H1 (cell line): ENCODE data around the gene GRIP2. TPM values are rescaled to one million over a fixed set of nuclear protein-coding genes. Genes with fewer than 3 reads are reported as not detected.

Experiments used
- CTCF ChIA-PET: fragments of 300-600 bp; sonication (Branson Sonifier 250); formaldehyde crosslinking; loops from one replicate; lab custom pipeline; 2021; ENCODE audit not compliant: partially characterized antibody; lab: Charles Lee
- POLR2A ChIA-PET: fragments of 300-600 bp; sonication (Branson Sonifier 250); formaldehyde crosslinking; loops from one replicate; lab custom pipeline; 2021; ENCODE audit warnings: inconsistent platforms; ENCODE audit not compliant: partially characterized antibody; lab: Charles Lee
- DNase-seq, 2 experiments: peaks; one replicate each; pipeline versions ENCODE4 v3.0.0 to v3.0.0-alpha.2; 2010 to 2022; ENCODE audit warnings: low spot score in 2 of 2, low read depth in 1 of 2, mixed read lengths in 1 of 2
- FAIRE-seq: peaks from 2 replicates; lab custom pipeline; 2011; peaks lifted over from hg19 to GRCh38; lab: Jason Lieb, UNC
- H2AFZ ChIP-seq: 2 replicates; pipeline ENCODE4 v1.8.1; 2012; ENCODE audit warnings: low read length, inconsistent platforms
- H2AK5ac ChIP-seq: 2 replicates; pipeline ENCODE4 v1.6.1; 2013; ENCODE audit warnings: low read depth, low read length
- H2BK120ac ChIP-seq: replicated peaks from 2 replicates; pipeline ENCODE3; 2013; ENCODE audit warnings: low read depth, low read length, inconsistent platforms
- H2BK12ac ChIP-seq: 2 replicates; pipeline ENCODE4 v1.6.1; 2013; ENCODE audit warnings: low read depth, low read length
- H2BK15ac ChIP-seq: 2 replicates; pipeline ENCODE4 v1.6.1; 2013; ENCODE audit warnings: low read length
- H2BK20ac ChIP-seq: 2 replicates; pipeline ENCODE4 v1.6.1; 2013; ENCODE audit warnings: low read length
- H2BK5ac ChIP-seq: 2 replicates; pipeline ENCODE4 v1.6.1; 2013; ENCODE audit warnings: low read depth, low read length
- H3K14ac ChIP-seq: 2 replicates; pipeline ENCODE4 v1.6.1; 2013; ENCODE audit warnings: inconsistent platforms; ENCODE audit not compliant: insufficient read length
- H3K18ac ChIP-seq: 2 replicates; pipeline ENCODE4 v1.6.1; 2013; ENCODE audit warnings: low read length; ENCODE audit errors: extremely low read depth
- H3K23ac ChIP-seq: 2 replicates; pipeline ENCODE4 v1.6.1; 2013; ENCODE audit warnings: inconsistent platforms; ENCODE audit not compliant: insufficient read length
- H3K23me2 ChIP-seq: 2 replicates; pipeline ENCODE4 v1.6.1; 2013; ENCODE audit warnings: low read depth, low read length
- H3K27ac ChIP-seq: 2 replicates; pipeline ENCODE4 v1.6.1; 2011; ENCODE audit warnings: low read depth, low read length, inconsistent platforms
- H3K27me3 ChIP-seq, 4 experiments: replicated peaks in 1 of 4; 1 replicate in 1 of 4; 2 replicates in 3 of 4; pipeline versions ENCODE4 v1.6.1 to v1.8.1; 2011 to 2013; ENCODE audit warnings: low read length in 3 of 4, mild to moderate bottlenecking in 3 of 4, inconsistent platforms in 2 of 4, mixed read lengths in 2 of 4, moderate library complexity in 1 of 4; ENCODE audit not compliant: control insufficient read depth in 3 of 4, insufficient read depth in 3 of 4; ENCODE audit errors: extremely low read depth in 1 of 4
- H3K36me3 ChIP-seq, 4 experiments: 2 replicates each; pipeline versions ENCODE4 v1.6.1 to v1.8.1; 2011 to 2013; ENCODE audit warnings: mild to moderate bottlenecking in 4 of 4, low read length in 3 of 4, moderate library complexity in 2 of 4, control low read depth in 1 of 4, inconsistent platforms in 1 of 4; ENCODE audit not compliant: insufficient read depth in 4 of 4, control insufficient read depth in 2 of 4
- H3K4ac ChIP-seq: replicated peaks from 2 replicates; pipeline ENCODE3; 2013; ENCODE audit warnings: low read length, low read depth, mixed read lengths, inconsistent platforms; ENCODE audit not compliant: insufficient read length
- H3K4me1 ChIP-seq, 4 experiments: replicated peaks in 1 of 4; 1 replicate in 1 of 4; 2 replicates in 3 of 4; pipeline versions ENCODE4 v1.6.1 to v1.8.1; 2011 to 2013; ENCODE audit warnings: low read length in 3 of 4, inconsistent platforms in 2 of 4, mixed read lengths in 1 of 4; ENCODE audit not compliant: insufficient read depth in 4 of 4, control insufficient read depth in 3 of 4
- H3K4me2 ChIP-seq, 2 experiments: 2 replicates each; pipeline versions ENCODE4 v1.6.1 to v1.8.1; 2011 to 2013; ENCODE audit warnings: low read depth in 2 of 2, low read length in 2 of 2, control low read depth in 1 of 2, inconsistent platforms in 1 of 2, mild to moderate bottlenecking in 1 of 2; ENCODE audit not compliant: insufficient read depth in 1 of 2
- H3K4me3 ChIP-seq, 4 experiments: fragments of 200-600, 300-600 bp in 1 of 4; sonication (generic), shearing (Covaris generic), sonication (Bioruptor Twin) in 1 of 4; 2 replicates each; pipeline versions ENCODE4 v1.5.1 to v1.8.1; 2011 to 2016; ENCODE audit warnings: low read length in 4 of 4, low read depth in 3 of 4, control low read depth in 2 of 4, inconsistent platforms in 2 of 4, mild to moderate bottlenecking in 2 of 4, mixed read lengths in 1 of 4, moderate library complexity in 1 of 4; ENCODE audit not compliant: insufficient read depth in 2 of 4; ENCODE audit errors: extremely low read depth in 1 of 4
- H3K56ac ChIP-seq: replicated peaks from 2 replicates; pipeline ENCODE3; 2013; ENCODE audit warnings: low read depth, mild to moderate bottlenecking, mixed read lengths, low read length, inconsistent platforms; ENCODE audit not compliant: insufficient read length
- H3K79me1 ChIP-seq: 2 replicates; pipeline ENCODE4 v1.6.1; 2013; ENCODE audit warnings: low read depth, low read length, control low read depth
- H3K79me2 ChIP-seq, 2 experiments: 2 replicates each; pipeline versions ENCODE4 v1.6.1 to v1.8.1; 2012 to 2013; ENCODE audit warnings: low read length in 2 of 2, mild to moderate bottlenecking in 2 of 2, inconsistent platforms in 1 of 2; ENCODE audit not compliant: insufficient read depth in 2 of 2, control insufficient read depth in 1 of 2
- H3K9ac ChIP-seq, 4 experiments: replicated peaks in 1 of 4; 1 replicate in 1 of 4; 2 replicates in 3 of 4; pipeline versions ENCODE4 v1.6.1 to v1.8.1; 2011 to 2013; ENCODE audit warnings: low read depth in 3 of 4, low read length in 3 of 4, control low read depth in 2 of 4, mild to moderate bottlenecking in 2 of 4, moderate library complexity in 2 of 4, inconsistent platforms in 1 of 4; ENCODE audit errors: extremely low read depth in 1 of 4
- H3K9me3 ChIP-seq, 2 experiments: 2 replicates each; pipeline versions ENCODE4 v1.6.1 to v1.8.1; 2012 to 2013; ENCODE audit warnings: mild to moderate bottlenecking in 2 of 2, moderate library complexity in 2 of 2, control low read depth in 1 of 2, inconsistent platforms in 1 of 2, low read depth in 1 of 2, low read length in 1 of 2, mixed read lengths in 1 of 2; ENCODE audit not compliant: insufficient read depth in 2 of 2
- H4K20me1 ChIP-seq, 2 experiments: replicated peaks in 1 of 2; 2 replicates each; pipeline versions ENCODE3 to v1.8.1; 2011 to 2013; ENCODE audit warnings: inconsistent platforms in 2 of 2, low read length in 2 of 2, mild to moderate bottlenecking in 1 of 2; ENCODE audit not compliant: insufficient read depth in 2 of 2, control insufficient read depth in 1 of 2
- H4K5ac ChIP-seq: 2 replicates; pipeline ENCODE4 v1.6.1; 2013; ENCODE audit warnings: low read length, low read depth, mixed read lengths, inconsistent platforms; ENCODE audit not compliant: insufficient read length
- H4K8ac ChIP-seq: 2 replicates; pipeline ENCODE4 v1.8.0; 2013; ENCODE audit warnings: mild to moderate bottlenecking, moderate library complexity, low read length, inconsistent platforms; ENCODE audit not compliant: insufficient read depth; ENCODE audit errors: extremely low read depth
- H4K91ac ChIP-seq: replicated peaks from 2 replicates; pipeline ENCODE3; 2013; ENCODE audit warnings: low read length, mixed read lengths, inconsistent platforms; ENCODE audit not compliant: insufficient read length
- HDAC6 ChIP-seq: IDR thresholded peaks from one replicate; pipeline ENCODE4 v1.7.1; 2012; ENCODE audit warnings: low read depth, mild to moderate bottlenecking, inconsistent platforms, low read length, moderate library complexity
- NANOG ChIP-seq: IDR thresholded peaks from 2 replicates; pipeline ENCODE4 v1.6.1; 2011; ENCODE audit warnings: low read length, low read depth, mild to moderate bottlenecking, inconsistent platforms; ENCODE audit not compliant: insufficient read depth, poor library complexity, severe bottlenecking
- POLR2A ChIP-seq, 2 experiments: IDR thresholded peaks; 1 replicate in 1 of 2; 2 replicates in 1 of 2; pipeline ENCODE4 v1.6.1; 2011; ENCODE audit warnings: low read depth in 2 of 2, low read length in 2 of 2, mild to moderate bottlenecking in 2 of 2; ENCODE audit errors: control extremely low read depth in 1 of 2
- RAD21 ChIP-seq, 2 experiments: IDR thresholded peaks in 1 of 2; conservative IDR thresholded peaks in 1 of 2; 2 replicates each; pipeline ENCODE4 v1.6.1; 2011; ENCODE audit warnings: low read depth in 2 of 2, low read length in 2 of 2, improper control_type of control experiment in 1 of 2, inconsistent platforms in 1 of 2, mild to moderate bottlenecking in 1 of 2, moderate library complexity in 1 of 2
- RBBP5 ChIP-seq: IDR thresholded peaks from 2 replicates; pipeline ENCODE4 v1.7.1; 2012; ENCODE audit warnings: low read depth, mild to moderate bottlenecking, inconsistent platforms, low read length, moderate library complexity, borderline replicate concordance
- RXRA ChIP-seq: IDR thresholded peaks from 2 replicates; pipeline ENCODE4 v1.6.1; 2011; ENCODE audit warnings: low read depth, mild to moderate bottlenecking, low read length, moderate library complexity; ENCODE audit not compliant: insufficient read depth
- SAP30 ChIP-seq: fragments of 300-600 bp; sonication (generic); IDR thresholded peaks from 2 replicates; pipeline ENCODE4 v1.7.1; 2012; ENCODE audit warnings: low read length, moderate library complexity, mild to moderate bottlenecking, inconsistent platforms; ENCODE audit not compliant: insufficient read depth, insufficient replicate concordance
- SIX5 ChIP-seq: IDR thresholded peaks from 2 replicates; pipeline ENCODE4 v1.6.1; 2011; ENCODE audit warnings: mild to moderate bottlenecking, low read depth, low read length
- SUZ12 ChIP-seq: fragments of 200-600 bp; sonication (generic); IDR thresholded peaks from 2 replicates; pipeline ENCODE4 v1.6.1; 2012; ENCODE audit warnings: mild to moderate bottlenecking, inconsistent platforms, low read length, moderate library complexity, mixed read lengths
- TAF1 ChIP-seq: IDR thresholded peaks from 2 replicates; pipeline ENCODE4 v1.6.1; 2011; ENCODE audit warnings: mild to moderate bottlenecking, low read depth, low read length
- TAF7 ChIP-seq: optimal IDR thresholded peaks from 2 replicates; pipeline ENCODE3; 2011; ENCODE audit warnings: low read depth, mild to moderate bottlenecking, inconsistent platforms, low read length, moderate library complexity, borderline replicate concordance
- TEAD4 ChIP-seq: IDR thresholded peaks from 2 replicates; pipeline ENCODE4 v1.6.1; 2012; ENCODE audit warnings: low read depth, low read length, inconsistent platforms, mixed read lengths
- WGBS, 2 experiments: shearing (Covaris generic) in 1 of 2; methylation state at CpG; one replicate each; pipeline versions ENCODE4 v1.1.6 to v1.1.7; 2013 to 2015; ENCODE audit warnings: low lambda C conversion rate in 2 of 2, mixed read lengths in 2 of 2, inconsistent platforms in 1 of 2, low coverage in 1 of 2, missing lambda C conversion rate in 1 of 2; ENCODE audit not compliant: insufficient replicate concordance in 2 of 2, insufficient coverage in 1 of 2, insufficient read length in 1 of 2; ENCODE audit errors: extremely low coverage in 1 of 2, missing lambda C conversion rate in 1 of 2; 5-methylcytosine and 5-hydroxymethylcytosine counted together
- polyA plus RNA-seq, 7 experiments: library from polyadenylated mRNA; depleted of rRNA in 3 of 7; stranded (reverse) in 5 of 7; unstranded in 2 of 7; fragments of >200 nt in 5 of 7; fragments of 200-250 nt in 2 of 7; gene quantifications; 1 replicate in 5 of 7; 2 replicates in 1 of 7; 4 replicates in 1 of 7; pipeline versions ENCODE4 v1.2.1 to v1.2.3, GENCODE V29; 2011 to 2013; ENCODE audit warnings: missing spikeins in 2 of 7, mixed read lengths in 2 of 7
- total RNA-seq: library from RNA; stranded (reverse); fragmentation: NEBNext Ultra II Directional; extraction: Animal tissue kit (Norgen Biotek cat#: 25700); gene quantifications from 2 replicates; pipeline ENCODE4 v1.2.1, GENCODE V29; 2021
- TF ChIP-seq, protein P1 (sequence below): IDR thresholded peaks from 2 replicates; pipeline ENCODE4 v1.6.1; 2012; ENCODE audit warnings: inconsistent platforms

Gene GRIP2
- total and polyA plus RNA-seq, 2 of the 8 experiments (the other 6 are each of a cell fraction or from before 2014, with no cell fraction given), result 2.5 to 6.4 TPM

DNA sequence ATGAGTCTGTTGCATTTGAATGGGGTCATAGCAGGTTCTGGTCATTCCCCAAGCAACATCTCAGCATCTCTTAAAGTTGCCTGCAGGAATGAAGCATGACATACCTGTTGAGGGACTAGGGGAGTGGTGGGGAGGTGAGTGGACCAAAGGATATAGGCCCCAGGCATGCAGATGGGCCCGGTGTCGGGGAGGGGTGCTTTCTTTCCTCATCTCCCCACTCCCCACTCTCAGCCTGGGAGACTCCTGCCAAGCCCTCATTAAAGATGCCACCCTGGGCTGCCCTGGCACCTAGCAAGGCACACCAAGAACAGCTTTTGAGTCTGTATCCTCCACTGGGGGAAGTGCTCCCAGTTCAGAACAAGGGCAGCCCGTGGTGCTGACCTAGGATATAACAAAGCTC, 54.2 kb downstream of the GRIP2 start:
- H3K23me2 ChIP-seq, result no peaks in the 10 kb centered on the region; the same call in 1 of the 2 replicates
- H2BK12ac ChIP-seq, result no peak overlapping the region
- H4K20me1 ChIP-seq, result peaks cover 0 to 6% of the 10 kb centered on the region in 2 experiments
- no peak overlapping the region for H2BK15ac ChIP-seq
- no peak for DNase-seq
- H3K4me2 ChIP-seq, result no peak overlapping the region
- H2AFZ ChIP-seq, result no peak overlapping the region
- no peak overlapping the region for H3K4me3 ChIP-seq
- H2BK5ac ChIP-seq, result no peak overlapping the region
- 93% methylated on average over 3 of the region's 3 CpGs; no CpG with 5 or more reads in 1 of the 2 experiments for WGBS, 2 experiments
- H3K23ac ChIP-seq, result no peak overlapping the region
- no peak overlapping the region for H3K4ac ChIP-seq
- no peaks in the 10 kb centered on the region for H3K27me3 ChIP-seq
- no peak overlapping the region for H3K14ac ChIP-seq
- H3K9ac ChIP-seq, result no peak overlapping the region
- no peak overlapping the region for H3K56ac ChIP-seq
- H3K79me1 ChIP-seq, result no peaks in the 10 kb centered on the region
- H2AK5ac ChIP-seq, result no peak overlapping the region
- H3K9me3 ChIP-seq, result no peaks in the 10 kb centered on the region
- peaks cover 6 to 43% (median 30%) of the 10 kb centered on the region in 4 experiments for H3K36me3 ChIP-seq
- CTCF ChIA-PET, result interaction anchor here (1.0 to 3.5 kb wide), 6 partner anchors 13 to 283 kb away, joined by 3 to 16 read pairs (median 4); no protein-coding TSS in a partner anchor
- peaks cover 0 to 8% (median 2%) of the 10 kb centered on the region in 4 experiments; a peak in 5 of 7 replicates for H3K4me1 ChIP-seq
- TF ChIP-seq HDAC6 (no peak), RBBP5 (no peak), RAD21 (IDR thresholded peaks at IDR 0.05 in 1 of 2, conservative IDR thresholded peaks at IDR 0.05 in 1 of 2; ENCODE audit: low read depth in 2 of 2, low read length in 2 of 2) (no peak), TAF1 (no peak), POLR2A (IDR thresholded peaks at IDR 0.05; ENCODE audit: control extremely low read depth in 1 of 2, low read depth in 2 of 2, low read length in 2 of 2) (no peak), SAP30 (no peak), SIX5 (no peak), RXRA (no peak), TAF7 (no peak), NANOG (no peak), TEAD4 (no peak), SUZ12 (no peak)
- TF ChIP-seq, protein P1, sequence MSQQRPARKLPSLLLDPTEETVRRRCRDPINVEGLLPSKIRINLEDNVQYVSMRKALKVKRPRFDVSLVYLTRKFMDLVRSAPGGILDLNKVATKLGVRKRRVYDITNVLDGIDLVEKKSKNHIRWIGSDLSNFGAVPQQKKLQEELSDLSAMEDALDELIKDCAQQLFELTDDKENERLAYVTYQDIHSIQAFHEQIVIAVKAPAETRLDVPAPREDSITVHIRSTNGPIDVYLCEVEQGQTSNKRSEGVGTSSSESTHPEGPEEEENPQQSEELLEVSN, result no peak
- TF ChIP-seq, all 59 proteins: peak for 0
- Histone ChIP-seq H4K8ac (no peak overlapping the region), H4K5ac (no peak overlapping the region), H4K91ac (no peak overlapping the region), H3K79me2 (no peaks in the 10 kb centered on the region), H3K18ac (no peak overlapping the region), H2BK20ac (no peak overlapping the region), H2BK120ac (no peak overlapping the region), H3K27ac (no peak overlapping the region)
- POLR2A ChIA-PET, result no interaction called here
- no peak for FAIRE-seq
